GM21529 (cell line): ENCODE results near the gene GPC3.

Experiments
- ATAC-seq: cut with Tn5 transposase; IDR thresholded peaks from one replicate; pipeline ENCODE4 v1.9.1; 2021; ENCODE audit not compliant: unreplicated experiment

The GPC3 gene

GRCh38 chrX:133579631-133580030 lies 405.8 kb downstream of the GPC3 start:
- no peak for ATAC-seq

GRCh38 chrX:133576876-133577275 lies 408.5 kb downstream of the GPC3 start:
- ATAC-seq: no peak

GRCh38 chrX:133575501-133576136 lies 409.8 kb downstream of the GPC3 start:
- ATAC-seq: no peak

GRCh38 chrX:133574716-133575115 lies 410.7 kb downstream of the GPC3 start:
- ATAC-seq: no peak

- ATAC-seq: no peak
Measured at GRCh38 chrX:133570549-133570948, 414.8 kb downstream of the GPC3 start.

GRCh38 chrX:133569217-133569616 lies 416.2 kb downstream of the GPC3 start:
- no peak for ATAC-seq

- ATAC-seq: no peak
Measured at GRCh38 chrX:133568109-133568508, 417.3 kb downstream of the GPC3 start.

GRCh38 chrX:133566876-133567275 lies 418.5 kb downstream of the GPC3 start:
- no peak for ATAC-seq

- no peak for ATAC-seq
Measured at GRCh38 chrX:133563705-133564104, 421.7 kb downstream of the GPC3 start.

GRCh38 chrX:133561251-133561650 lies 424.1 kb downstream of the GPC3 start:
- ATAC-seq: no peak

GRCh38 chrX:133559909-133560308 lies 425.5 kb downstream of the GPC3 start:
- no peak for ATAC-seq

GRCh38 chrX:133555782-133556458 lies 429.5 kb downstream of the GPC3 start:
- ATAC-seq: no peak

- no peak for ATAC-seq
Measured at GRCh38 chrX:133550665-133551485, 434.5 kb downstream of the GPC3 start.

- no peak for ATAC-seq
Measured at GRCh38 chrX:133549295-133549933, 436.0 kb downstream of the GPC3 start.

GRCh38 chrX:133546441-133546840 lies 439.0 kb downstream of the GPC3 start:
- ATAC-seq: no peak

GRCh38 chrX:133544778-133545177 lies 440.6 kb downstream of the GPC3 start:
- ATAC-seq: no peak

- ATAC-seq: no peak
Measured at GRCh38 chrX:133544115-133544514, 441.3 kb downstream of the GPC3 start.

- ATAC-seq: no peak
Measured at GRCh38 chrX:133543654-133544053, 441.7 kb downstream of the GPC3 start.

GRCh38 chrX:133542476-133542875 lies 442.9 kb downstream of the GPC3 start:
- ATAC-seq: no peak

GRCh38 chrX:133541021-133541420 lies 444.4 kb downstream of the GPC3 start:
- no peak for ATAC-seq

GRCh38 chrX:133538148-133538547 lies 447.2 kb downstream of the GPC3 start:
- ATAC-seq: no peak
